ENCODE measurements around the gene METRN. TPM values are rescaled to one million over a fixed set of nuclear protein-coding genes. Genes with fewer than 3 reads are reported as not detected.

METRN gene
- total and polyA plus RNA-seq, 9 donors: 33.3 to 49.6 (median 35.6) TPM

GRCh38 chr16:718389-718788 lies 3.5 kb downstream of the METRN start:
- WGBS (ENCODE audit: insufficient coverage): 65% methylated on average over 2 of the region's 9 CpGs
- Histone ChIP-seq H3K27me3 (ENCODE audit: control insufficient read depth, insufficient read depth, low read length) (peaks cover 16% of the 10 kb centered on the region), H3K4me3 (ENCODE audit: low read length) (no peak overlapping the region), H3K36me3 (ENCODE audit: control insufficient read depth, insufficient read depth, low read length) (no peaks in the 10 kb centered on the region), H3K9me3 (replicated peaks; ENCODE audit: control insufficient read depth, low read depth, low read length) (no peaks in the 10 kb centered on the region), H3K27ac (ENCODE audit: low read length) (no peak overlapping the region), H3K4me1 (ENCODE audit: control insufficient read depth, insufficient read depth, low read length) (peaks cover 64% of the 10 kb centered on the region)
- no peak for DNase-seq

- Histone ChIP-seq H3K36me3 (ENCODE audit: control insufficient read depth, insufficient read depth, low read length) (no peaks in the 10 kb centered on the region), H3K9me3 (replicated peaks; ENCODE audit: control insufficient read depth, low read depth, low read length) (no peaks in the 10 kb centered on the region), H3K27me3 (ENCODE audit: control insufficient read depth, insufficient read depth, low read length) (peaks cover 13% of the 10 kb centered on the region), H3K4me3 (ENCODE audit: low read length) (no peak overlapping the region), H3K4me1 (ENCODE audit: control insufficient read depth, insufficient read depth, low read length) (peaks cover 64% of the 10 kb centered on the region), H3K27ac (ENCODE audit: low read length) (no peak overlapping the region)
- DNase-seq: no peak
- WGBS (ENCODE audit: insufficient coverage): 83% methylated on average over 6 of the region's 6 CpGs
These were observed 4.0 kb downstream of the METRN start for GRCh38 chr16:718922-719321.

- no peaks in the 10 kb centered on the region for H3K36me3 ChIP-seq (ENCODE audit: control insufficient read depth, insufficient read depth, low read length)
- H3K9me3 ChIP-seq (replicated peaks; ENCODE audit: control insufficient read depth, low read depth, low read length): no peaks in the 10 kb centered on the region
- no peak for DNase-seq
- 5% methylated on average over 11 of the region's 16 CpGs for WGBS (ENCODE audit: insufficient coverage)
- peak overlapping the region; percentile 75 for H3K4me3 ChIP-seq (ENCODE audit: low read length)
- H3K27ac ChIP-seq (ENCODE audit: low read length): peak overlapping the region; percentile 89
- peaks cover 12% of the 10 kb centered on the region for H3K27me3 ChIP-seq (ENCODE audit: control insufficient read depth, insufficient read depth, low read length)
- peaks cover 58% of the 10 kb centered on the region for H3K4me1 ChIP-seq (ENCODE audit: control insufficient read depth, insufficient read depth, low read length)
These were observed 5.0 kb downstream of the METRN start for GRCh38 chr16:719815-720446.

- no peaks in the 10 kb centered on the region for H3K9me3 ChIP-seq (replicated peaks; ENCODE audit: control insufficient read depth, low read depth, low read length)
- WGBS (ENCODE audit: insufficient coverage): under 1% methylated on average over 37 of the region's 38 CpGs
- DNase-seq: peak; percentile 90
- H3K4me1 ChIP-seq (ENCODE audit: control insufficient read depth, insufficient read depth, low read length): peaks cover 58% of the 10 kb centered on the region
- H3K36me3 ChIP-seq (ENCODE audit: control insufficient read depth, insufficient read depth, low read length): no peaks in the 10 kb centered on the region
- peaks cover 15% of the 10 kb centered on the region for H3K27me3 ChIP-seq (ENCODE audit: control insufficient read depth, insufficient read depth, low read length)
- peak overlapping the region; percentile 75 for H3K4me3 ChIP-seq (ENCODE audit: low read length)
- H3K27ac ChIP-seq (ENCODE audit: low read length): peak overlapping the region; percentile 89
These were observed 5.6 kb downstream of the METRN start for GRCh38 chr16:720447-720989.

- DNase-seq: peak; percentile 85
- peak within 1 kb of the TSS; percentile 89 for H3K27ac ChIP-seq (ENCODE audit: low read length)
- 6% methylated on average over 106 of the region's 106 CpGs for WGBS (ENCODE audit: insufficient coverage)
These were observed 6.3 kb downstream of the METRN start, which contains the start of gene ANTKMT for GRCh38 chr16:720990-721764. Gene ANTKMT, plus strand, starts transcription at chr16:721146. Its CDS starts 129 bp downstream, at chr16:721275.

DNA sequence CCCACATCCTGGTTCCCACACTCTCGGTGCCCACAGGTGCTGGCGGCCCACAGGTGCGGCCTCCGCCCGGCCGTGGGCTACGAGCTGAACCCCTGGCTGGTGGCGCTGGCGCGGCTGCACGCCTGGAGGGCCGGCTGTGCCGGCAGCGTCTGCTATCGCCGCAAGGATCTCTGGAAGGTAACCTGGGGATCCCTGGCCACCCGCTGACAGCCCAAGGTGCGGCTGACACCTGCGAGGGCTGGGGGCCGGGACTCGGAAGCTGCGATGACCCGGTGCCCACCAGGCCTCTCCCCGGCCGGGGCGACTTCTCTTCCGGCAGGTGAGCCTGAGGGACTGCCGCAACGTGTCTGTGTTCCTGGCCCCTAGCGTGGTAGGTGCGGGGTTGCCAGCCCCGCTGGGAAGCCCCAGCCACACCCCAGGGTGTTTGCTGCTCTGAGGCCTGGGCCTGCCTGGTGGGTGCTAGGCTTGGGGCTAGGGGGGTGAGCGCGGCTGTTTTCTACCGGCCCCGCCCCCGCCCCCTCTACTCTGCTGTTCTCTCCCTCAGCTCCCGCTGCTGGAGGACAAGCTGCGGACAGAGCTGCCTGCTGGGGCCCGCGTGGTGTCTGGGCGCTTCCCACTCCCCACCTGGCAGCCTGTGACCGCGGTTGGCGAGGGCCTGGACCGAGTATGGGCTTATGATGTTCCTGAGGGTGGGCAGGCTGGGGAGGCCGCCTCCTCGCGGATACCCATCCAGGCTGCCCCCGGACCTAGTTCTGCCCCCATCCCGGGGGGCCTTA lies 7.0 kb downstream of the METRN start:
- Histone ChIP-seq H3K9me3 (replicated peaks; ENCODE audit: control insufficient read depth, low read depth, low read length) (no peaks in the 10 kb centered on the region), H3K27me3 (ENCODE audit: control insufficient read depth, insufficient read depth, low read length) (peaks cover 16% of the 10 kb centered on the region), H3K4me3 (ENCODE audit: low read length) (peak overlapping the region; percentile 29), H3K36me3 (ENCODE audit: control insufficient read depth, insufficient read depth, low read length) (no peaks in the 10 kb centered on the region), H3K4me1 (ENCODE audit: control insufficient read depth, insufficient read depth, low read length) (peaks cover 51% of the 10 kb centered on the region), H3K27ac (ENCODE audit: low read length) (peak overlapping the region; percentile 20)
- DNase-seq: no peak
- 81% methylated on average over 39 of the region's 51 CpGs for WGBS (ENCODE audit: insufficient coverage)

More at GRCh38 chr16:720990-721764, 6.3 kb downstream of the METRN start, which contains the start of gene ANTKMT:
- no peaks in the 10 kb centered on the region for H3K9me3 ChIP-seq (replicated peaks; ENCODE audit: control insufficient read depth, low read depth, low read length)
- peaks cover 54% of the 10 kb centered on the region for H3K4me1 ChIP-seq (ENCODE audit: control insufficient read depth, insufficient read depth, low read length)
- H3K36me3 ChIP-seq (ENCODE audit: control insufficient read depth, insufficient read depth, low read length): no peaks in the 10 kb centered on the region
- peaks cover 17% of the 10 kb centered on the region for H3K27me3 ChIP-seq (ENCODE audit: control insufficient read depth, insufficient read depth, low read length)
- H3K4me3 ChIP-seq (ENCODE audit: low read length): peak within 1 kb of the TSS; percentile 75

DNA sequence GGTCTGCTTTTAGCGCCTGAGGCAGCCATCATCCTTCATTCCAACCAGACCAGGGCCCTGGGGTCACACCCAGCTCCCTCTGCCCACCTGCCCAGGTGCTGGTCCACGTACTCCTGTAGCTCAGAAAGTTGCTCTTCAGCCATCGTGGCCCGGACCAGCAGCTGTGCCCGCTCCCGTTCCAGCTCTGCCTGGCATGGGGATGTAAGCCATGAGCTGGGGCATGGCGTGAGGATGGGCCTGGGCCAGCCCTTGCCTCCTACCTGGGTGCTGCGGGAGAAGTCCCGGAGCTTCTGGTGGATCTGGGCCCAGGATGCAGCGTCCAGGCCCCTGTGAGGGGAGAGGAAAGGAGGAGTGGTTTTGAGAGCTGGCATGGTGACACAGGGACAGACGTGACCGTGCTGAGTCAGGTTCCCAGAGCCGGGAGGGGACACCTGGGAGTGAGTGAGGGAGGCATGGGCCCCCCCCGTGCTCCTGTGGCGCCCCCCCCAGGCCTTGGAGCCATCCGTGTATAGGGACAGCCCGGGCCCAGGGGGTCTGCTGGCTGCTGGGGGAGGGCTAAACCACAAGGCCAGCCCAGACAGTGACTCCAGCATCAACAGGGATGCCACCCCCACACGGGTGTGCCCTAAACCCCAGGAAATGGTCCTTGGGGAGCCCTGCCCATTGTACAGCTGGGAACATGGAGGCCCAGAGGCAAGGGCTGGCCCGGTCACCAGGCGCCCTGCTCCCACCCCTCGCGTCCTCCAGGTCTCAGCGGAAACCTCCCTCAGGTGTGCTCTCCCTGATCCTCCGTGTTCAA lies 8.1 kb downstream of the METRN start:
- 77% methylated on average over 20 of the region's 24 CpGs for WGBS (ENCODE audit: insufficient coverage)
- peaks cover 49% of the 10 kb centered on the region for H3K4me1 ChIP-seq (ENCODE audit: control insufficient read depth, insufficient read depth, low read length)
- no peaks in the 10 kb centered on the region for H3K9me3 ChIP-seq (replicated peaks; ENCODE audit: control insufficient read depth, low read depth, low read length)
- no peak overlapping the region for H3K27ac ChIP-seq (ENCODE audit: low read length)
- H3K27me3 ChIP-seq (ENCODE audit: control insufficient read depth, insufficient read depth, low read length): peaks cover 25% of the 10 kb centered on the region
- no peaks in the 10 kb centered on the region for H3K36me3 ChIP-seq (ENCODE audit: control insufficient read depth, insufficient read depth, low read length)
- H3K4me3 ChIP-seq (ENCODE audit: low read length): no peak overlapping the region
- no peak for DNase-seq

DNA sequence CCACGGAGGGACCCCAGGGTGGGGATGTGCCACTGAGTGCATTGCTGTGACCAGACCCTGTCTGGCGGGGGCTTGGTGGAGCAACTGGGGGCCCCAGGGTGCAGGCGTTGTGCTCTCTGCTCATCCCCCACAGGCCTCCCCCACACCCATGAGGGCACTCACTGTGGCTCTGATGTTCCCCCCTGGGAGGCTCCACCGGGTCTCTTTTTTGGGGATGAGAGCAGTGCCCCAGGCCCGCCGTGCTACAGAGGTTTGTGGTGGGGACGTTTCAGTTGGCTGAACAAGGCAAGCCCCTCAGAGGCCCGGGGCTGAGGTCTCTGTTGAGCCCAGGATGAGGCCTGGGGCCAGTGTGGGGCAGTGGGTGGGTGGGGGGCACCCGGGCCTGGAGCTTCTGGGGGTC lies 8.8 kb downstream of the METRN start:
- no peaks in the 10 kb centered on the region for H3K9me3 ChIP-seq (replicated peaks; ENCODE audit: control insufficient read depth, low read depth, low read length)
- H3K36me3 ChIP-seq (ENCODE audit: control insufficient read depth, insufficient read depth, low read length): no peaks in the 10 kb centered on the region
- DNase-seq: no peak
- H3K27ac ChIP-seq (ENCODE audit: low read length): no peak overlapping the region
- H3K27me3 ChIP-seq (ENCODE audit: control insufficient read depth, insufficient read depth, low read length): peaks cover 31% of the 10 kb centered on the region
- WGBS (ENCODE audit: insufficient coverage): 60% methylated on average over 4 of the region's 9 CpGs
- no peak overlapping the region for H3K4me3 ChIP-seq (ENCODE audit: low read length)
- peaks cover 47% of the 10 kb centered on the region for H3K4me1 ChIP-seq (ENCODE audit: control insufficient read depth, insufficient read depth, low read length)

DNA sequence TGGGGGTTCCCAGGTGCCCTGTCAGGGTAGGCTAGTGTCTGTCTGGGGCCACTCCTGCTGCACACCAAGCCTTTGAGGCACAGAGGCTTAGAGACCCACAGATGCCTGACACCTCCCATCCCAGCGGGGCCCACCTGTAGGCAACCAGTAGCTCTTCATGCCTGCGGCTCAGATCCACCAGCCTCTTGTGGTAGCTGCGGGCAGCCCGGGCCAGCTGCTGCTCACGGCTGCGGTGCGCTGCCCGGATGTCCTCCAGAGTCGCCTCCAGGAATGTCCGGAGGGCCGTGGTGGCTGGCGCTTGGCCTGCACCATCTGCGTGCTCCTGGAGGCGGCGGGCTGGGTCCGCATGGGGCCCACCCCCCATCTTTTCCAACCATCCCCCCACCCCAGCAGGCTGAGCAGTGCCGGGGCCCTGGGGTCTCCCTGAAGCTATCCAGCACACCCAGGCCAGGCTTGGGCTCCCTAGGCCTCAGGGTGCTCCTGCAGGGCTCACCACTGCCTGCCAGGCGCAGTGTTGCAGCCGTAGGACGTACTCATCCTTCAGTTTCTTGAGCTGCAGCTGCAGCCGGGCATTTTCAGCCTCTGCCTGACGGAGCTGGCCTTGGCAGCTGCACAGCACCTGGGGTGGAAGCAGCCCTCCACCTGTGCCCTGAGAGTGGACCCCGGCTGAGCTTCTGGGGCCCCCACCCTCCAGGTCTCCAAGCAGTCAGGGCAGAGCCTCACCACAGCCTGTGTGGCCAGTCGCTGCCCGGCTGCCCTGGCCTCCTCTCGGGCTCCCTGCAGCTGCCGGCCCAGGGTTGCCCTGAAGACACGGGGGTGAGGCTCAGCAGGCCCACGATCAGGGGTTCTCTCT lies 9.5 kb downstream of the METRN start:
- Histone ChIP-seq H3K4me1 (ENCODE audit: control insufficient read depth, insufficient read depth, low read length) (peaks cover 40% of the 10 kb centered on the region), H3K4me3 (ENCODE audit: low read length) (no peak overlapping the region), H3K9me3 (replicated peaks; ENCODE audit: control insufficient read depth, low read depth, low read length) (no peaks in the 10 kb centered on the region), H3K27ac (ENCODE audit: low read length) (no peak overlapping the region), H3K27me3 (ENCODE audit: control insufficient read depth, insufficient read depth, low read length) (peaks cover 38% of the 10 kb centered on the region), H3K36me3 (ENCODE audit: control insufficient read depth, insufficient read depth, low read length) (no peaks in the 10 kb centered on the region)
- DNase-seq: no peak
- 51% methylated on average over 28 of the region's 29 CpGs for WGBS (ENCODE audit: insufficient coverage)

Data from muscle of leg (tissue), 11 donors.